CD4-positive, alpha-beta T cell (primary cell): ENCODE measurements around the gene ANXA10. TPM values are rescaled to one million over a fixed set of nuclear protein-coding genes. Genes with fewer than 3 reads are reported as not detected.
A peak's percentile ranks its signal among the peaks of the same experiment; 100 is the strongest.

Experiments used
- ATAC-seq: fragments of 200-7000 bp; cut with Tn5 transposase; one replicate; pipeline ENCODE4 v1.10.0; 2022; ENCODE audit warnings: mild to moderate bottlenecking; ENCODE audit not compliant: poor library complexity
- CTCF ChIA-PET: fragments of 350-600 bp; sonication (Branson Sonifier 250); formaldehyde crosslinking; loops from one replicate; lab custom pipeline; 2021; ENCODE audit warnings: antibody characterized with exemption, inconsistent platforms; lab: Charles Lee
- POLR2A ChIA-PET: fragments of 350-600 bp; sonication (Branson Sonifier 250); formaldehyde crosslinking; loops from one replicate; lab custom pipeline; 2021; ENCODE audit warnings: antibody characterized with exemption, inconsistent platforms; lab: Charles Lee
- DNase-seq, 14 experiments: peaks; one replicate each; pipeline ENCODE4 v3.0.0-alpha.2; 2013 to 2020; ENCODE audit warnings: mixed read lengths in 2 of 14
- H3K27ac ChIP-seq, 2 donors: one replicate each; pipeline versions ENCODE4 v1.5.1 to v1.7.0; 2013; ENCODE audit warnings: low read length in 2 of 2, low read depth in 1 of 2, mild to moderate bottlenecking in 1 of 2
- H3K27me3 ChIP-seq, 2 experiments: 1 replicate in 1 of 2; 2 replicates in 1 of 2; pipeline versions ENCODE4 v1.6.1 to v1.7.0; 2013; ENCODE audit warnings: low read length in 2 of 2, control low read depth in 1 of 2, mild to moderate bottlenecking in 1 of 2, moderate library complexity in 1 of 2; ENCODE audit not compliant: insufficient read depth in 2 of 2, control insufficient read depth in 1 of 2
- H3K36me3 ChIP-seq: one replicate; pipeline ENCODE4 v1.6.1; 2013; ENCODE audit warnings: low read length, control low read depth; ENCODE audit not compliant: insufficient read depth
- H3K4me1 ChIP-seq: one replicate; pipeline ENCODE4 v1.6.1; 2013; ENCODE audit warnings: low read length, control low read depth; ENCODE audit not compliant: insufficient read depth
- H3K4me3 ChIP-seq: one replicate; pipeline ENCODE4 v1.5.1; 2013; ENCODE audit warnings: mild to moderate bottlenecking, low read length, moderate library complexity
- H3K9me3 ChIP-seq, 2 experiments: 1 replicate in 1 of 2; 2 replicates in 1 of 2; pipeline versions ENCODE4 v1.6.1 to v1.7.0; 2013; ENCODE audit warnings: low read length in 2 of 2, mild to moderate bottlenecking in 2 of 2, control low read depth in 1 of 2, moderate library complexity in 1 of 2; ENCODE audit not compliant: control insufficient read depth in 1 of 2, insufficient read depth in 1 of 2
- H3K27ac Mint-ChIP-seq: one replicate; pipeline ENCODE4 v1.8.0; 2020; ENCODE audit warnings: mixed read lengths
- H3K27me3 Mint-ChIP-seq: one replicate; pipeline ENCODE4 v1.8.0; 2021; ENCODE audit warnings: mixed read lengths
- H3K36me3 Mint-ChIP-seq: one replicate; pipeline ENCODE4 v1.8.0; 2021; ENCODE audit warnings: low read depth, mixed read lengths
- H3K4me1 Mint-ChIP-seq: one replicate; pipeline ENCODE4 v1.8.0; 2021; ENCODE audit warnings: low read depth, mixed read lengths
- H3K4me3 Mint-ChIP-seq: one replicate; pipeline ENCODE4 v1.8.0; 2020; ENCODE audit warnings: mild to moderate bottlenecking, mixed read lengths
- H3K9me3 Mint-ChIP-seq: one replicate; pipeline ENCODE4 v1.8.0; 2020; ENCODE audit warnings: mixed read lengths
- intact Hi-C, 2 experiments: fragments of 100-400 bp; cut with DNase I in 1 of 2; cut with micrococcal nuclease in 1 of 2; formaldehyde crosslinking; loops; one replicate each; pipeline versions ENCODE4 v1.15.1 to v1.9.0; 2023 to 2025; cut with DNase I, micrococcal nuclease
- total RNA-seq, 174 experiments: library from RNA in 2 of 174; stranded (reverse) in 2 of 174; gene quantifications; one replicate each; pipeline ENCODE4 v1.2.3 and lab custom pipeline; 2021 to 2026
- TF ChIP-seq, protein P1 (sequence below): fragments of 200-600 bp; IDR thresholded peaks from one replicate; pipeline ENCODE4 v1.8.0; 2022; ENCODE audit warnings: antibody characterized with exemption, mild to moderate bottlenecking

Gene ANXA10
- total RNA-seq, 2 experiments from 2014 or later: not detected

DNA sequence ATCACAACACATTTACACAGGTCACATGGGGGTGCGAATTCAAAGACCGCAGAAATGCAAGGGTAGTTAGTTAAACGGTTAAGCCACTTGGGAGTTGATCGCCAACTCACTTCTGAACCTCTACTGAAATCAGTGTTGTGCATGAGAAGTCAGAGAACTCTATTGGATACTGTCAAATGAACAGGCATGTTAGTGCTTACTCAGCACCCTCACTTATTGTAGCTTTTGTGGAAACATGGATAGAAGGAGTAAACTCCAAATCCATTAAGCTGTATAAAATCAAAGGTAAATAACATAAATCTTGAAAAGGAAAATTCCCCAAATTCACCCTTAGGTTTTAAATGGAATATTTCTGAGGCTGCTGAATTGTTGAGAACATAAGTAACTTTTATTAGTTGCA lies 17.5 kb upstream of the ANXA10 start:
- Histone ChIP-seq H3K9me3 (no peaks in the 10 kb centered on the region), H3K27ac (no peak overlapping the region), H3K36me3 (no peaks in the 10 kb centered on the region), H3K27me3 (no peaks in the 10 kb centered on the region), H3K4me1 (no peaks in the 10 kb centered on the region), H3K4me3 (no peak overlapping the region)
- ChIA-PET CTCF (no interaction called here), POLR2A (no interaction called here)
- TF ChIP-seq, protein P1, sequence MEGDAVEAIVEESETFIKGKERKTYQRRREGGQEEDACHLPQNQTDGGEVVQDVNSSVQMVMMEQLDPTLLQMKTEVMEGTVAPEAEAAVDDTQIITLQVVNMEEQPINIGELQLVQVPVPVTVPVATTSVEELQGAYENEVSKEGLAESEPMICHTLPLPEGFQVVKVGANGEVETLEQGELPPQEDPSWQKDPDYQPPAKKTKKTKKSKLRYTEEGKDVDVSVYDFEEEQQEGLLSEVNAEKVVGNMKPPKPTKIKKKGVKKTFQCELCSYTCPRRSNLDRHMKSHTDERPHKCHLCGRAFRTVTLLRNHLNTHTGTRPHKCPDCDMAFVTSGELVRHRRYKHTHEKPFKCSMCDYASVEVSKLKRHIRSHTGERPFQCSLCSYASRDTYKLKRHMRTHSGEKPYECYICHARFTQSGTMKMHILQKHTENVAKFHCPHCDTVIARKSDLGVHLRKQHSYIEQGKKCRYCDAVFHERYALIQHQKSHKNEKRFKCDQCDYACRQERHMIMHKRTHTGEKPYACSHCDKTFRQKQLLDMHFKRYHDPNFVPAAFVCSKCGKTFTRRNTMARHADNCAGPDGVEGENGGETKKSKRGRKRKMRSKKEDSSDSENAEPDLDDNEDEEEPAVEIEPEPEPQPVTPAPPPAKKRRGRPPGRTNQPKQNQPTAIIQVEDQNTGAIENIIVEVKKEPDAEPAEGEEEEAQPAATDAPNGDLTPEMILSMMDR: no peak
- Mint-ChIP-seq H3K36me3 (no peaks in the 10 kb centered on the region), H3K27ac (no peak overlapping the region), H3K4me3 (no peak overlapping the region), H3K4me1 (no peaks in the 10 kb centered on the region), H3K27me3 (peaks cover 4% of the 10 kb centered on the region), H3K9me3 (no peaks in the 10 kb centered on the region)
- DNase-seq (no peak), ATAC-seq (no peak)
- intact Hi-C loops: loop anchor here (5.0 to 10.0 kb wide), 3 partner anchors 1050 to 1910 kb away; no protein-coding TSS in a partner anchor

- intact Hi-C loops: loop anchor here (5.0 to 10.0 kb wide), 3 partner anchors 1052 to 1912 kb away; no protein-coding TSS in a partner anchor
- H3K36me3 Mint-ChIP-seq: no peaks in the 10 kb centered on the region
- Histone ChIP-seq H3K36me3 (no peaks in the 10 kb centered on the region), H3K27me3 (no peaks in the 10 kb centered on the region), H3K9me3 (no peaks in the 10 kb centered on the region), H3K4me1 (no peaks in the 10 kb centered on the region), H3K27ac (no peak overlapping the region), H3K4me3 (no peak overlapping the region)
- no peaks in the 10 kb centered on the region for H3K9me3 Mint-ChIP-seq
- H3K4me1 Mint-ChIP-seq: no peaks in the 10 kb centered on the region
- TF ChIP-seq, protein P1: peak; percentile 59
- H3K4me3 Mint-ChIP-seq: no peak overlapping the region
- ChIA-PET POLR2A (no interaction called here), CTCF (no interaction called here)
- H3K27ac Mint-ChIP-seq: no peak overlapping the region
- ATAC-seq (no peak), DNase-seq (peak in 7 of 14 experiments; percentile 1 to 32 (median 14))
- peaks cover 4% of the 10 kb centered on the region for H3K27me3 Mint-ChIP-seq
Measured at GRCh38 chr4:168076989-168077725, 15.2 kb upstream of the ANXA10 start.

DNA sequence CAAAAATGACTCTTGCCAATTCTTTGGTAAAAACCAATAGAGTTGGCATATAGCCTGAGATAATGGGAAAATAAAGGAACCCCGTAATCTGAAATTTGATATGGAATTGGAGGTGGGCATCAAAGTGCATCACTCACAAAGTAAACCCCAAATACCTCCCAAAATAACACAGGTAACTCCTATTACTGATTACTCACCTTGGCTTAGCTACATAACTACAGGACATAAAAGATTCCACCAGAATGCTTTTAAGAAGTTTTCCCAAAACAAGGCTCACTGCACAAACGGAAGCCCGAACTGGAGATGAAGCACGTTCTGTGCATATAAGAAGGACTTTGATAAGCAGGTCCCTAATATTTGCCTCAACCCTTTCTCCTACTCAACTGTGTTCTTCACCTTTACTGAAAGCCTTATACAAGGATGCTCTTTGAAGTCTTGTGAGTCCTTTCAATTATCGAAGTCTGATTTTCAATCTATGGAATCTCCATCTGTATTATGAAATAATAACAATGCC lies 14.6 kb upstream of the ANXA10 start:
- Mint-ChIP-seq H3K4me1 (no peaks in the 10 kb centered on the region), H3K36me3 (no peaks in the 10 kb centered on the region), H3K4me3 (no peak overlapping the region), H3K9me3 (no peaks in the 10 kb centered on the region), H3K27me3 (peaks cover 4% of the 10 kb centered on the region), H3K27ac (no peak overlapping the region)
- Histone ChIP-seq H3K9me3 (no peaks in the 10 kb centered on the region), H3K4me3 (no peak overlapping the region), H3K27me3 (no peaks in the 10 kb centered on the region), H3K36me3 (no peaks in the 10 kb centered on the region), H3K27ac (no peak overlapping the region), H3K4me1 (no peaks in the 10 kb centered on the region)
- DNase-seq (no peak), ATAC-seq (no peak)
- ChIA-PET CTCF (no interaction called here), POLR2A (no interaction called here)
- intact Hi-C loops: loop anchor here (5.0 to 10.0 kb wide), 3 partner anchors 1053 to 1913 kb away; no protein-coding TSS in a partner anchor
- TF ChIP-seq, protein P1: no peak
